ENCODE measurements around the gene RGP1.

Gene RGP1

DNA sequence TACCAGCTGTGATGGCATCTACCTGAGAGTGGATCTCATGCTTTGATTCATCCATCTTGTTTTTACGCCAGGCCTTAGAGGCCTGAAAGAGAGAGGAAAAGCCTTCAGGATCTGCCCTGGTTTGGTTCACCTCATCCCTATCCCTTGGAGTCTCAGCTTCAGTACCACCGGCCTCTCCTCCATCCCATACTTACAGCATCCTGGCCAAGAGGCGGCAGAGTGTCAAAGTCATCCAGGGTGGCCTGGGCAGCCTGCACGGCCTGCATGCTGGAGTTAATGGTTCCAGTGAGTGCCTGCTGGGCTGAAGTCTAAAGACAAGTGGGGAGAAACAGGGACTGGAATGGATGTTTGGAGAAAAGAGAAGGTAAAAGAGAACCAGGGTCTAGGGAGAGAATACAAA, 29.5 kb upstream of the RGP1 start:
- no peak for DNase-seq (ENCODE audit: low spot score)

DNA sequence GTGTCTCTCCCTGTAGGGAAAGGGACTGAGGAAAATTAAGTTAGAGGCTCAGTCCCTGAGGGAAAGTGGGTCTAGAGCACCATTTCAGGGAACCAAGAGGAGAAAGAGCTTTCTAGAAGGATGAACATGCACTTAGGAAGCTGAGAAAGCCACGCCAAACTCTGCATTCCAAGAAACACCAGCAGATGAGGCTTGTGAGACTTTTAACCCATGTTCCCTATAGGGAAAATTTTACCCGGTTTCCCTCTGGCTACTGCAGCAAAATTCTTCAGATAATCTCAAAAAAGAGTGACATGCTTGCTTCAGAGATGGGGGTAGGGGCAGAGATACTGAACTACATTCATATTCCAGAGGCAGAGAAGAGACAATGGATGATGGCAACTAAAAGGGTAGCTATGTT, 25.7 kb upstream of the RGP1 start:
- no peak for DNase-seq (ENCODE audit: low spot score)

GRCh38 chr9:35723908-35724307, 25.2 kb upstream of the RGP1 start:
- no peak for DNase-seq (ENCODE audit: low spot score)

DNA sequence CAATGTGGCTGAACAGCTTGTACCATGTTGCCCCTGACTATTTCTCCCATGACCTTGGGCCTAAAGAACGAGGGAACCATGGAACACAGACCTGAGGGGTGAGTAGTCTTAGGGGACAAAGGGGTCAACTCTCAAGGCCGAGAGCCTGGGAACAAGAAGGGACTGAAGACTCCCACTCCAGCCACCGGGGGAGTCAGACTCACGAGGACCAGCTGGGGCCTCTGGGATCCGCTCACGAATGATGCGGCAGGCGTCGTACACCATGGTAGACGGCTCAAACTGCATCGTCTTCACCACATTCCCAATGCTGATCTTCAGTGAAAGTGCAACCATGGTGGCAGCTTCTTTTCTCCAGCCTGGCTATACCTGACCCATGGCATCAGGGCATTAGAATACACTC, 23.7 kb upstream of the RGP1 start:
- DNase-seq (ENCODE audit: low spot score) = no peak

GRCh38 chr9:35726931-35727330, 22.2 kb upstream of the RGP1 start:
- DNase-seq (ENCODE audit: low spot score) = peak; percentile 58

DNA sequence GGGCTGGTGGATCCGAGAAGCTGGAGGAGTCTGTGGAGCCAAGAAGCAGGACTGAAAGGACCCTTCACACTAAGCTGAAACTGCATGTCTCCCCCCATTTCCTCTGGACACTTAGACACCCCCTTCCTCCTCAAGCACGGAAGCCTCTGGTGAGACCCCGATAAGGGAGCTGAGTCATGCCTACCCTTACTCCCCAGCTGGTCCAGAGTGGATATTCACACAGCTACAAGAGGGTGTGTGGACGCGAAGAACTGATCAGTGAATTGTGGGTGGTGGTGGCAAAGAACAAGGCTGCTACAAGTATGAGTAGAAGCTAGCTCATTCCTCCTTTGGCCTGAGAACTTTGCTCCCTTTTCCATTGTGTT, 21.4 kb upstream of the RGP1 start:
- DNase-seq (ENCODE audit: low spot score) = peak; percentile 28

DNA sequence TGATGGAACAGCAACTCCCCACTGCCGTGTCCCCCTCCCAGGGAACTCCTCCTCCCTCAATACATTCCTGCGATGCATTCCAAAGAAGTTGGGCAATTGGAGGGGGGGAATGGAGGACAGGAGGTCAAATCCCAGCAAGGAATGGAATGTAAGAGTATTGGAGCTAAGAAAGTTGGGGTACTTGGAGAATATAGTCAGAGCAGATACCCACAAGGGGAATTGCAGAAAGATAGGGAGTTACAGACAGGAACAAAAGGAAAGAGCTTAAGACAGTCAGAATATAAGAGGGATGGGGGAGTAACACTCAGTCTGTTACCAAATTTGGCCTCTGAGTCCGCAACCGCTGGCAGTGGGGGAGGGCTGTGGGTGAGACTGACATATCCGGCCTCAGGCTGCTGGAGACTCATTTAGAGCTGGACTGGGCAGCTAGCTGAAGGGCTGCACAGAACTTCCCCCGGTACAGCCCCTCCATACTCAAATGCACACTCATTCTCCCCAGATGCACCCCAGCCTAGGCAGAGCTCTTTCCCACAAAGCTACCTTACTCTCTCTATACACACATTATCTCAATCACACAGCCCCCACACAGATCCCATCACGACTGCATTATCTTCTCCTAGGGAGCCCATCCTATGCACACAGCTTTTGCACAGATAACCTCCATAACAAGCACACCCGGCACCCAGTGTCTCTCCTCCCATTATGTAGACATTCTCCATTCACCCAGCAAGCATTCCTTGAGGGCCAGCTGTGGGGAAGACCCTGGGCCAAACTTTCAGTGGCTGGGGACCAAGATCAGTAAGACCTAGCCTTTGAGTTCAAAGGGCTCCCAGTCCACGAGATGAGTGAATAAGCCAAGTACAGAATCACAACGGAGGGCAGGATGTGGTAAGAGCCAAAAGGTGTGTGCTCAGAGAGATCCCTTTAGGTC, 20.8 kb upstream of the RGP1 start:
- peak; percentile 42 for DNase-seq (ENCODE audit: low spot score)

DNA sequence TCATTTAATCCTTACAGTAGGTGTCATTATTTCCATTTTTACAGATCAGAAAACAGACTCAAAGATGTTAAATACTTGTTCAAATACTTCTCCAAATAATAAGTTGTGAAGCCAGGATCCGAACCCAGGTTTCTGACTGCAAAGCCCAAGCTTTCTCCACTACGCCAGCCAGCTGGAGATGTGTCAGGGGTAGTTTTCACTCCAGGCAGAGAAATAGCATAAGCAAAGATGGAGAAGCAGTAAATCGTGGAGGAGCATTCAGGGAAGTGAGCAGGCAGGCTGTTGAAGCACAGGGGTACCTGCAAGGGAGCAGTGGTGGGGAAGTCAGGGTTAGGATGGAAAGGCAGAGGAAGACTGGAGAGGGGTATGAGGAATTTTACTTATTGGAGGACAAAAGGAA, 20.0 kb upstream of the RGP1 start:
- no peak for DNase-seq (ENCODE audit: low spot score)

DNA sequence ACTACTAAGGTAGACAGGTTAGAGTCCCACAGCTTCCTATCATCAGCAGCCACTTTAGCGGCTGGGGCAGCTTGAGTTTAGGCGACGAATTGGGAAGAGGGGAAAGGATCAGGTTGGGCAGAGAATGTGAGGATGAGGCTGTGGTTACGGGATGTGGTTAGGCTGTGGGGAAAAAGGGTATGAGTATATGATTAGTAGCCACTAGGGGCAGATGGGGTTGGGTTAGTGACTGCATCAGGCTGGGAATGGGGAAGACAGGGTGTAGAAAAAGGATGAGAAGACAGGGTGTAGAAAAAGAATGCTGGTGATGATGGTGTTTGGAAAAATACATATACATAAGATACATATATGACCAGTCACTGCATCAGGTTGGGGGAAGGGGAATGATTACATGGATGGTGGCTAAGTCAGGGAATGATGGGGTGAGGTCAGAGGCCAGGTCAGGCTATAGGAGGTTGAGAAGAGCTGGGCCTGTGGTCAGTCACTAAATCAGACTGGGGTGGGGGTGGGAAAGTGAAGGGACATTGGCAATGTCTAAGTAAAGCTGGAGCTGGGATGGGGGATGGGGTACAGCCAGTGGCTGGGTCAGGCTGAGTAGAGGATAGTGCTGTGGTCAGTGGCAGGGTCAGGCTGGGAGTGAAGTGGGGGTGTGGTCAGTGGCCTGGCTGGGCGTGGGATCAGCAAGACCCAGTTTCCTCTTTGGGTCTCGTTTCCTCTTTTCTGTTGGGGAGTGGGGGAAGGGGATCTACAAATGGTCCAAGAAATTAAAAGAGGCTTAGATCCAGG, 19.2 kb upstream of the RGP1 start:
- DNase-seq (ENCODE audit: low spot score) = peak; percentile 73

DNA sequence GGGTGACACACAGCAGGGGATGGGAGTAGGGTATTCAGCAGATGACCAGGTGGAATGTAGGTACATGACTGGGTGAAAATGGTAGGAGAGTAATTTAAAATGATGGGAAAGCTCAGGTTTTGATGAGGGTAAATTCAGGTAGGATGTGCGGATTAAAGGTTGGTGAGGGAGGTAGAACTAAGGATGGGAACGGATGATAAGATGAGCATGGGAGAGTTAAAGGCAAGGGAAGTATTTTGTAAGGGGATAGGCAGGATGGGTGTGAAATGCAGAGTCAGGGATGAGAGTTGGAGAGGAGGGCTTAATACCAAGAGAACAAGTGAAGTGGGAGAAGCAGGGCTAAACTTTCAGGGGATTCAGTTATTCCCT, 18.6 kb upstream of the RGP1 start:
- peak; percentile 17 for DNase-seq (ENCODE audit: low spot score)

- DNase-seq (ENCODE audit: low spot score) = no peak
These were observed 17.5 kb upstream of the RGP1 start for GRCh38 chr9:35731415-35732184.

GRCh38 chr9:35732185-35732799, 16.8 kb upstream of the RGP1 start, which contains the start of the genes CREB3 and TLN1:
Gene CREB3 (plus strand): TSS chr9:35732666. CDS start chr9:35732773, 107 bp downstream.
Gene TLN1 (minus strand): TSS chr9:35732195. CDS start chr9:35725694, 6,501 bp downstream.
- peak; percentile 92 for DNase-seq (ENCODE audit: low spot score)

- peak; percentile 49 for DNase-seq (ENCODE audit: low spot score)
These were observed 16.1 kb upstream of the RGP1 start for GRCh38 chr9:35732800-35733541.

- DNase-seq (ENCODE audit: low spot score) = no peak
These were observed 15.0 kb upstream of the RGP1 start for GRCh38 chr9:35734096-35734495.

DNA sequence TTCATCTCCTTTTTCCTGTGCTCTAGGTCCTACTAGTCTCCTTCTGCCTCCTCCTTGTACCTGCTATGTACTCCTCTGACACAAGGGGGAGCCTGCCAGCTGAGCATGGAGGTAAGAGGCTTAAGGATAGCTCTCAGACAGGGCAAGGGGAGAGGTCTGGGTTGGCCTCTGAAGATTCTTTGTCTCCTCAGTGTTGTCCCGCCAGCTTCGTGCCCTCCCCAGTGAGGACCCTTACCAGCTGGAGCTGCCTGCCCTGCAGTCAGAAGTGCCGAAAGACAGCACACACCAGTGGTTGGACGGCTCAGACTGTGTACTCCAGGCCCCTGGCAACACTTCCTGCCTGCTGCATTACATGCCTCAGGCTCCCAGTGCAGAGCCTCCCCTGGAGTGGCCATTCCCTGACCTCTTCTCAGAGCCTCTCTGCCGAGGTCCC, 12.9 kb upstream of the RGP1 start:
- DNase-seq (ENCODE audit: low spot score) = peak; percentile 80

GRCh38 chr9:35737143-35737542, 11.9 kb upstream of the RGP1 start:
- no peak for DNase-seq (ENCODE audit: low spot score)

- DNase-seq (ENCODE audit: low spot score) = no peak
These were observed 10.9 kb upstream of the RGP1 start for GRCh38 chr9:35738186-35738585.

DNA sequence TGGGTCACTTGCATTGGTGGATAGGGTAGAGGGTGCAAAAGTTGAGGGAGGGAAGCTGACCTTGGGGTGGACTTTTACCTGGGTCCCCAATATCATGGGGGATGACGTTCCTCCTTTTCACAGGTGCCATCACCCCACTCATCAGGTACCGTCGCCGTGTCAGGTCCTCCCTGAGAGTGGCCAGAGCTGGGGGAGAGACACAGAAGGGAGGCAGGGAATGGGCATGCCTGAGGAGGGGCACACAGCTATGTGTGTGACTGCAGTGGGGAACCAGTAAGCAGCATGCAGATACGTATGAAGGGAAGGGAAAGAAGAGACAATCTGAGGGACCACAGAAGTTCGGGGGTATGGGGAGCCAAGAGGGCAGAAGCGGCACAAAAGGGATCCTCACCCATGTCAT, 10.2 kb upstream of the RGP1 start:
- no peak for DNase-seq (ENCODE audit: low spot score)

DNA sequence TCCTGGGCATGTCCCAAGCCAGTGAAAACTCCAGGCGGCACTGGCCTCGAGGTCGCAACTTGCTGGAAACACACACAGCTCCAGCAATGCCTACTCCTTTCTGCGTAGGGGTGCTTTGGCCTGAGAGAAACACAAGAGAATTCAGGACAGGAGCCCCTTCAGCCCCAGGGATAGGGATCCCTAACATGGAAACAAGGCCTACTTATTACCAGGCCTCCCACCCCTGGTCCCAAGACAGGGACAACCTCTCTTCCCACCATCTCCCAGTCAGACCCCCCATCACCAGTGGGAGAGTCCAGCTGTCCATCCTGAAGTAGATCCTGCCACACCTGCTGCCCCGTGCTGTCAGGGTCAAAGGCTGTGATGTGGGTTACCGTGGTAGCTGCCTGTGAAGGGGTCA, 8.8 kb upstream of the RGP1 start:
- DNase-seq (ENCODE audit: low spot score) = no peak

DNA sequence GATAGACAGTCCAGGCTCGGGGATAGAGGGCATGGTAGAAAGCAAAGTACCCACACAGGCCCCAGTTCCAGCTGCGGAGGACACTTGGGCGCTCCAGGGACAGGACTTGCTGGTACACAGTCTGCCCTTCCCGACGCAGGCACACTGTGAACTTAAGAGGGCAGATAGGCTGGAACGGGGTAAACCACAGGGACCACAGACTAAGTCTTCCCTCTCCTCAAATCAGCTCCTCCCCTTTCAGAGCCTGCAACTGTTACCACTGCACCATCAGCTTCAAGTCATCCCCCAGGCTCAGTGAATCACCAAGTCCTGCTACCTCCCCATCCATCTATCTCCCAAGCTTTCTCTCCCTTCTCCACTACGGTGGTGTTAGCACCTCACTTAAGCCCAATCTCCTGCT, 7.3 kb upstream of the RGP1 start:
- no peak for DNase-seq (ENCODE audit: low spot score)

DNA sequence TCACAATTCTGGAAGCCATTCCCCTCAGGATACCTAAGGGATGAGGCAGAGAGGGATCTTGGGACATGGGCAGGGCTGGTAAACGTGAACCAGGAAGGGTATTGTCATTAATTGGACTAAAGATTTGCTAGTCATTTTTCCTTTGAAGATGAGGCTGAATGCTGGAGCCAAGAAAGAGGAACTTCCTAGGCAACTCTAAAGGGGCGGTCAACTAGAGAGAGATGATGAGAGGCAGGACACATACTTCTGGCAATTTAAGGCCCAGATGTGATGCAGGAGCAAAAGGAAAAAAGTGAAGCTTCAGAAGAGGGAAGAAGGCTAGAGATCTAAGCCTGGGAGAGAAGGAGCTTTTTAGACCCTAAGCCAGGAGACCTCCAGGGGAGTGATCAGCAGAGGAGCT, 5.6 kb upstream of the RGP1 start:
- no peak for DNase-seq (ENCODE audit: low spot score)

All from hematopoietic multipotent progenitor cell treated with erythropoietin and hydrocortisone succinate and interleukin-3 and kit ligand, for 17 days (in vitro differentiated cells).